ENCODE measurements around the gene GPR155. TPM values are rescaled to one million over a fixed set of nuclear protein-coding genes. Genes with fewer than 3 reads are reported as not detected.
A peak's percentile ranks its signal among the peaks of the same experiment; 100 is the strongest.

Gene GPR155
- total and polyA plus RNA-seq, 9 of the 15 experiments (the other 6 are each of a cell fraction or from before 2014, with no cell fraction given), result 0.04 to 0.40 (median 0.11) TPM; not detected in 1

DNA sequence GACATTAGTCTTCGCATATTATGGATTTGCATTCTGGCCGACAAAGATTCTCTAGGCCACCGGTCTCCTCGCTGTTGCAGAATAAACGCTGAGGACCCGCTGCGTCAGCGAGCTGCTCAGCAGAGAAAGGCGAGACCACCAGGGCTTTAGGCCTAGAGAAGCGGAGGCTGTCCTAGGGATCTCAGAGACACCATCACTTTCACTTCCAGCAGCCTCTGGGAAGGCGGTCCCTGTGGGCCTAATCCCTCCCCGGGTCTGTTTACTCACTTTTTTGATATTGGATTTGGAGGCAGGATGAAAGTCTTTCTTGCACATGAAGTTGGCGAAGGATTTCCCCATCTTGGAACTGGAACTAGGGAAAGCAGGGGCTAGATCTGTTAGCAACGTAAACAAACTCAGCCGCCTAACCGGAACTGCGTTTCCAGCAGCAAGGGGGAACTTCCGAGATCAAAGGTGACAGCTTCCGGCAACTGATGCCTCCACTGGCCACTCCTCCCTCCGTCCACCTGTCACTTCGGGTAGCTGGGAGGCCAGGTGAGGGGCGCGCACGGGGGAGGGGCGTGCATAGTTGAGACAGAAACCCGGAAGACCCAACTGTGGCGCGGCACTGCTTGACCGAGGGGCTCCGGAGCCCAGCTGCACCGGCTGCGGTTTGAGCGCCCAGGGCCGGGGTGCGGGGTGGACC lies 91.4 kb downstream of the GPR155 start, which contains the start of gene SCRN3 (continued):
- TF ChIP-seq, protein P1, sequence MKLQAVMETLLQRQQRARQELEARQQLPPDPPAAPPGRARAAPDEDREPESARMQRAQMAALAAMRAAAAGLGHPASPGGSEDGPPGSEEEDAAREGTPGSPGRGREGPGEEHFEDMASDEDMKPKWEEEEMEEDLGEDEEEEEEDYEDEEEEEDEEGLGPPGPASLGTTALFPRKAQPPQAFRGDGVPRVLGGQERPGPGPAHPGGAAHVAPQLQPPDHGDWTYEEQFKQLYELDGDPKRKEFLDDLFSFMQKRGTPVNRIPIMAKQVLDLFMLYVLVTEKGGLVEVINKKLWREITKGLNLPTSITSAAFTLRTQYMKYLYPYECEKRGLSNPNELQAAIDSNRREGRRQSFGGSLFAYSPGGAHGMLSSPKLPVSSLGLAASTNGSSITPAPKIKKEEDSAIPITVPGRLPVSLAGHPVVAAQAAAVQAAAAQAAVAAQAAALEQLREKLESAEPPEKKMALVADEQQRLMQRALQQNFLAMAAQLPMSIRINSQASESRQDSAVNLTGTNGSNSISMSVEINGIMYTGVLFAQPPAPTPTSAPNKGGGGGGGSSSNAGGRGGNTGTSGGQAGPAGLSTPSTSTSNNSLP (IDR thresholded peaks at IDR 0.05; ENCODE audit: borderline replicate concordance, low read depth, low read length), result no peak
- TF ChIP-seq HDAC6 (IDR thresholded peaks at IDR 0.05; ENCODE audit: low read depth, low read length), result no peak
- no peak for TF ChIP-seq GATAD2A (IDR thresholded peaks at IDR 0.05)
- TF ChIP-seq SIN3A (IDR thresholded peaks at IDR 0.05; ENCODE audit: borderline replicate concordance in 2 of 2, control insufficient read depth in 1 of 2, low read depth in 2 of 2, low read length in 2 of 2), result peak; percentile 75 to 93; a peak in 2 of 4 replicates
- TF ChIP-seq TAF9B (IDR thresholded peaks at IDR 0.05; ENCODE audit: partially characterized antibody), result peak; percentile 71
- TF ChIP-seq, protein P2, sequence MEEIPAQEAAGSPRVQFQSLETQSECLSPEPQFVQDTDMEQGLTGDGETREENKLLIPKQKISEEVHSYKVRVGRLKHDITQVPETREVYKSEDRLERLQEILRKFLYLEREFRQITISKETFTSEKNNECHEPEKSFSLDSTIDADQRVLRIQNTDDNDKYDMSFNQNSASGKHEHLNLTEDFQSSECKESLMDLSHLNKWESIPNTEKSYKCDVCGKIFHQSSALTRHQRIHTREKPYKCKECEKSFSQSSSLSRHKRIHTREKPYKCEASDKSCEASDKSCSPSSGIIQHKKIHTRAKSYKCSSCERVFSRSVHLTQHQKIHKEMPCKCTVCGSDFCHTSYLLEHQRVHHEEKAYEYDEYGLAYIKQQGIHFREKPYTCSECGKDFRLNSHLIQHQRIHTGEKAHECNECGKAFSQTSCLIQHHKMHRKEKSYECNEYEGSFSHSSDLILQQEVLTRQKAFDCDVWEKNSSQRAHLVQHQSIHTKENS (CRISPR knock-in tag; IDR thresholded peaks at IDR 0.05), result no peak
- TF ChIP-seq, protein P3, sequence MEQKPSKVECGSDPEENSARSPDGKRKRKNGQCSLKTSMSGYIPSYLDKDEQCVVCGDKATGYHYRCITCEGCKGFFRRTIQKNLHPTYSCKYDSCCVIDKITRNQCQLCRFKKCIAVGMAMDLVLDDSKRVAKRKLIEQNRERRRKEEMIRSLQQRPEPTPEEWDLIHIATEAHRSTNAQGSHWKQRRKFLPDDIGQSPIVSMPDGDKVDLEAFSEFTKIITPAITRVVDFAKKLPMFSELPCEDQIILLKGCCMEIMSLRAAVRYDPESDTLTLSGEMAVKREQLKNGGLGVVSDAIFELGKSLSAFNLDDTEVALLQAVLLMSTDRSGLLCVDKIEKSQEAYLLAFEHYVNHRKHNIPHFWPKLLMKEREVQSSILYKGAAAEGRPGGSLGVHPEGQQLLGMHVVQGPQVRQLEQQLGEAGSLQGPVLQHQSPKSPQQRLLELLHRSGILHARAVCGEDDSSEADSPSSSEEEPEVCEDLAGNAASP (IDR thresholded peaks at IDR 0.05), result no peak
- TF ChIP-seq, protein P4, sequence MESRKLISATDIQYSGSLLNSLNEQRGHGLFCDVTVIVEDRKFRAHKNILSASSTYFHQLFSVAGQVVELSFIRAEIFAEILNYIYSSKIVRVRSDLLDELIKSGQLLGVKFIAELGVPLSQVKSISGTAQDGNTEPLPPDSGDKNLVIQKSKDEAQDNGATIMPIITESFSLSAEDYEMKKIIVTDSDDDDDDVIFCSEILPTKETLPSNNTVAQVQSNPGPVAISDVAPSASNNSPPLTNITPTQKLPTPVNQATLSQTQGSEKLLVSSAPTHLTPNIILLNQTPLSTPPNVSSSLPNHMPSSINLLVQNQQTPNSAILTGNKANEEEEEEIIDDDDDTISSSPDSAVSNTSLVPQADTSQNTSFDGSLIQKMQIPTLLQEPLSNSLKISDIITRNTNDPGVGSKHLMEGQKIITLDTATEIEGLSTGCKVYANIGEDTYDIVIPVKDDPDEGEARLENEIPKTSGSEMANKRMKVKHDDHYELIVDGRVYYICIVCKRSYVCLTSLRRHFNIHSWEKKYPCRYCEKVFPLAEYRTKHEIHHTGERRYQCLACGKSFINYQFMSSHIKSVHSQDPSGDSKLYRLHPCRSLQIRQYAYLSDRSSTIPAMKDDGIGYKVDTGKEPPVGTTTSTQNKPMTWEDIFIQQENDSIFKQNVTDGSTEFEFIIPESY (CRISPR knock-in tag; IDR thresholded peaks at IDR 0.05), result no peak
- TF ChIP-seq CREM (IDR thresholded peaks at IDR 0.05; ENCODE audit: low read depth), result peak; percentile 93
- TF ChIP-seq PPARD (CRISPR knock-in tag; IDR thresholded peaks at IDR 0.05), result no peak
- TF ChIP-seq ARHGAP35 (IDR thresholded peaks at IDR 0.05; ENCODE audit: partially characterized antibody), result no peak
- TF ChIP-seq TGIF2 (CRISPR knock-in tag; IDR thresholded peaks at IDR 0.05), result no peak; the same call in 1 of the 2 replicates
- TF ChIP-seq PCBP1 (IDR thresholded peaks at IDR 0.05; ENCODE audit: low read depth, low read length, poor library complexity, severe bottlenecking), result no peak
- no peak for TF ChIP-seq PTTG1 (tag; IDR thresholded peaks at IDR 0.05; ENCODE audit: low read depth)
- TF ChIP-seq C11orf30 (IDR thresholded peaks at IDR 0.05; ENCODE audit: low read depth), result peak; percentile 90
- TF ChIP-seq POLR2H (tag; IDR thresholded peaks at IDR 0.05; ENCODE audit: low read depth), result no peak; the same call in 1 of the 2 replicates
- no peak for TF ChIP-seq NFYB (IDR thresholded peaks at IDR 0.05; ENCODE audit: extremely low read depth, insufficient read length)
- TF ChIP-seq, protein P5, sequence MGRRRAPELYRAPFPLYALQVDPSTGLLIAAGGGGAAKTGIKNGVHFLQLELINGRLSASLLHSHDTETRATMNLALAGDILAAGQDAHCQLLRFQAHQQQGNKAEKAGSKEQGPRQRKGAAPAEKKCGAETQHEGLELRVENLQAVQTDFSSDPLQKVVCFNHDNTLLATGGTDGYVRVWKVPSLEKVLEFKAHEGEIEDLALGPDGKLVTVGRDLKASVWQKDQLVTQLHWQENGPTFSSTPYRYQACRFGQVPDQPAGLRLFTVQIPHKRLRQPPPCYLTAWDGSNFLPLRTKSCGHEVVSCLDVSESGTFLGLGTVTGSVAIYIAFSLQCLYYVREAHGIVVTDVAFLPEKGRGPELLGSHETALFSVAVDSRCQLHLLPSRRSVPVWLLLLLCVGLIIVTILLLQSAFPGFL (CRISPR knock-in tag; IDR thresholded peaks at IDR 0.05), result no peak

Data from K562 (cell line).